Measurements from ENCODE around the gene INCENP.

INCENP gene

DNA sequence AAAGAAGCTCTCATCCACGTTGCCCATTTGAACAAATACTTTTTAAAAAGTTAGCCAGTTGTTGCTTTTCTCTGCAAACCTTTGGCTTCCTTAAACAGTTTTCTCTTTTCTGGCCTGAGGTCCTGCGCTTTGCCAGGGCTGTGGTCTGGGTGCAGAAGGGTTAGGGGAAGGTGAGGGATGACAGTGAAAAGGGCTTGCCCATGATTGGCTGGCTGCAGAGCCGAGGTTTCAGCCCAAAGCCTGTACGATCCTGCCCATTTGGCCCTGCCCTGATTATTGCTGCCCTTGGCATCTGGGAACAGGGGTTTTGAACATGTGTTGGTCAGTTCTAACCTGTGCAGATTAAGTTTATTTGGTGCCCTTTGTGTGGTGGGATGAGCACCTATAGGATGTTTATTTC is 1.5 kb downstream of the INCENP start:
- DNase-seq = no peak

DNA sequence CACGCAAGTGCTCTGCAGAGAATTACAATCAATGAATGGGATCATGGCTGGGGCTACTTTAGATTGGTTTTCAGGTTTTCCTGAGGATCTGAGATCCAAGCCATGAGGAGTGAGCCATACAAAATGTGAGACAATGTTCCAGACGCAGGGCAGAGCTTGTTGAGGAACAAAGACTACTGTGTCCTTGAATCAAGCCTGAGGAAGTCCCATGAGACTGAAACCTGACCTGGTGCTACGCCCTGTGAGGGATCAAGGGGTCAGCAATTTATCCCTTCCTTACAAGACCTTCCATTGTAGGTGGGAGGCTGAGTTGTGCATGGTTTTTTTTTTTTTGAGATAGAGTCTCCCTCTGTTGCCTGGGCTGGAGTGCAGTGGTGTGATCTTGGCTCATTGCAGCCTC is 2.1 kb downstream of the INCENP start:
- DNase-seq = no peak

DNA sequence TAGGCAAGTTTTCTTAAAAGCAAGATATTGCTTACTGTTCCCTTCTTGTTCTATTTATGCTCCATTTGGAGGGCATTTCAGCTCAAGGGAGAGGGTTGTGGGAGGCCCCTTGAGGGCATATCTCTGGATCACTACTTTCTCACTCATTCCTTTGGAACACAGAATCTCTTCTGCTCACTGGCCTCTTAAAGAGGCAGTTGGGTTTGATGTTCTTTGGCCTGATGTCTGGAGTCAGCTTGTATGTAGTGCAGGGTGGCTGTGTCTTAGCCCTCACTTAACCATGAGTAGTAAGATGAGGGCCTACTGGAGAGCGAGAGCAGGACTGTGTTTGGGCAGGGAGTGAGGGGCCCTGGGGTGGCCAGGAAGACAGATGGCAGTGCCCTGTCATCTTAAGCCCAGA is 3.6 kb downstream of the INCENP start:
- no peak for DNase-seq

DNA sequence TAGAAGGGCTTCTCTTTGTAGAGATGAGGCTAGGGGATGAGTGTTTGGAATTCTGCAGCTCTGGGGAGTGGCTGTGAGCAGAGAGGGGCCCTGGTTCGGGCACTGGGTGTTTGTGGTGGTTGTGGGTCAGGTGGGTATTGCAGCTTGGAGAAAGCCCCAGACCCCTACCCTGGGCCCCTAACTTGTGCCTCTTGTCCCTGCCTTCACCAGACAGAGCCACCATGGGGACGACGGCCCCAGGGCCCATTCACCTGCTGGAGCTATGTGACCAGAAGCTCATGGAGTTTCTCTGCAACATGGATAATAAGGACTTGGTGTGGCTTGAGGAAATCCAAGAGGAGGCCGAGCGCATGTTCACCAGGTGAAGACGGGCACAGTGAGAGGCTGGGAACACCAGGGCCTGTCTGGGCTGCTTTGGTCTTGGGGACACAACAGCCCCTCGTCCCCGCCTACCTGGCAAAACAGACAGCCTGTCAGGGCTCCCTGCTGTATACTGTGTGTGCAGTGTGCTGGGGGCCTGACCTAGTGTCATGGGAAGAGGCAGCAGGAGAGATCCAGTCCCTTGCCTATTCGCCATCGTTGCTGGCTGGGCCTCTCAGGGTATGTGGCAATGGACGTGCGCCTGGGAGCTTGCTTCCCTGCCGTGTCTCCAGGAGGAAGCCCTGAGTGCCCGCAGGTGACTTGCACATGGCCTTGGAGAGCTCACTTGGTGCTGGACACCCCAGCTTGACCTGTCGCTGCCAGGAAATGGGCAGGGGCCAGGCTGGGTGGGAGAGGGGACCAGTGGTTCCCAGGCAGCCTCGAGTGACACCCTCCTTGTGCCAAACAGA is 4.3 kb downstream of the INCENP start:
- DNase-seq = no peak

DNA sequence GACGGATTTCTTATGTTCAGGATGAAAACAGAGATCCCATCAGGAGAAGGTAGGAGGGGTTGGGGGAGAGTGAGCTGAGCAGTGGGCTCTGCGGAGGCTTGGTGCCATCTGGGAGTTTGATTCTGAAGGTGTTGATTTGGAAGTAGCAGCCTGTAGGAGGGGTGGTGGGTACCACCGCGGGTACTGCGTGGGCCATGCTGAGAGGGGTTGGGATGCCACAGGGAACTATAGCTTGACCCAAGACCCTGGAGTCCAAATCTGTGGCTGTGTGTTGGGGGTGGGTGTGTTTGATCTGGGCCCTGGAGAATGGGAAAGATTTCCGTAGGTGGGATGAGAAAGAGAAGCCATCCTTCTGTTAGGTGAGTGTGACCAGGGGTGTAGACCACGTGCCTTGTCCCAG is 5.0 kb downstream of the INCENP start:
- no peak for DNase-seq

DNA sequence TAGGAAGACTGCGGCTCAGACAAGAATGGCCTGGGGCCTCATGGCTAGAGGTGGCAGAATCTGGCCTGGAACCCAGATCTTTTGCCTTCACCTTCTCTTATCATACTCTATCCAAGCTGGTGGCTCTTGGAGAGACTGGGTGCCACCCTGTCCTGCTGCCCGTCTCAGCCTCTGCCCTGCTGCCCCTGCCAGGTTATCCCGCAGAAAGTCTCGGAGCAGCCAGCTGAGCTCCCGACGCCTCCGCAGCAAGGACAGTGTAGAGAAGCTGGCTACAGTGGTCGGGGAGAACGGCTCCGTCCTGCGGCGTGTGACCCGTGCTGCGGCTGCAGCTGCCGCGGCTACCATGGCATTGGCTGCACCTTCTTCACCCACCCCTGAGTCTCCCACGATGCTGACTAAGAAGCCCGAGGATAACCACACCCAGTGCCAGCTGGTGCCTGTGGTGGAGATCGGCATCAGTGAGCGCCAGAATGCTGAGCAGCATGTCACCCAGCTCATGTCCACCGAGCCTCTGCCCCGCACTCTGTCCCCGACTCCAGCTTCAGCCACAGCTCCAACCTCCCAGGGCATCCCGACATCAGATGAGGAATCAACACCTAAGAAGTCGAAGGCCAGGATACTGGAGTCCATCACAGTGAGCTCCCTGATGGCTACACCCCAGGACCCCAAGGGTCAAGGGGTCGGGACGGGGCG is 5.9 kb downstream of the INCENP start:
- no peak for DNase-seq

DNA sequence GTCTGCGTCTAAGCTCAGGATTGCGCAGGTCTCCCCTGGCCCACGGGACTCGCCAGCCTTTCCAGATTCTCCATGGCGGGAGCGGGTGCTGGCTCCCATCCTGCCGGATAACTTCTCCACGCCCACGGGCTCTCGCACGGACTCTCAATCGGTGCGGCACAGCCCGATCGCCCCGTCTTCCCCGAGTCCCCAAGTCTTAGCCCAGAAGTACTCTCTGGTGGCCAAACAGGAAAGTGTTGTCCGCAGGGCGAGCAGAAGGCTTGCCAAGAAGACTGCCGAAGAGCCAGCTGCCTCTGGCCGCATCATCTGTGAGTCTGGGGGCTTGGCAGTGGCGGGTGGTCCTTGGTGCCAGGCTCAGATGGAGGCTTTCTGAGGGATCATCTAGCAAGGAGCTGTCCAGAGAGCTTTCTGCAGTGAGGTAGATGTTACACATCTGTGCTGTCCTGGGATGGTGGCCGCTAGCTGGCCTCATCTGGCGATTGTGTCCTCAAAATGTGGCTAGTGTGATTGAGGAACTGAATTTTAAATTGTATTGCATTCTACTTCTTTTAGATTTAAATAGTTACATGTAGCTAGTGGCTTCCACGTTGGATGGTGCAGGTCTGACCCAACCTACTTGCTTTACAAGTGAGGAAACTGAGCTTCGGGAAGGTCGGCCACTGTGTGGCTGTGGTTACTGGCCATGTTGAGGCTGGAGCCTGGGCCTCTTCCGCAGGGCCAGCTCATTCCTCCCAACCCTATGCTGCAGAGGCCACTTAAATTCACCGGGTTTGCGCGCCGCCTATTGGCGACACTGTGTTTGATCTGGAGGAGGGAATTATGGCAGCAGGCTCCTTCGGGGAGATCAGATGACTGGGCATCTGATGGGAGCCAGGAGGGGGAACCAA is 6.7 kb downstream of the INCENP start:
- no peak for DNase-seq

DNA sequence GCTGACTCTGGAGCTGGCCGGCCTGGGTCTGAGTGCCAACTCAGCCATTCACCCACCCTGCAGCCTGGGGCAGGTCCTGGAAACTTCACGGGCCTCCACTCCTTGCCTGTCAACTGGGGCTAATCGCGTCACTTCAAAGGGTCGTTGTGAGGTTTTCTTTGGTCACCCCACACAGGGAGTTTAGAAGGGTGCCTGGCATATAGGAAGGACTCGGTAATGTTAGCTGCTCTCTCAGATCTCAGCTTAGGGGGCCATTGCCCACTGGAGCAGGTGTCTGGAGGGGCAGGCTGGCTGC is 7.3 kb downstream of the INCENP start:
- DNase-seq = no peak

DNA sequence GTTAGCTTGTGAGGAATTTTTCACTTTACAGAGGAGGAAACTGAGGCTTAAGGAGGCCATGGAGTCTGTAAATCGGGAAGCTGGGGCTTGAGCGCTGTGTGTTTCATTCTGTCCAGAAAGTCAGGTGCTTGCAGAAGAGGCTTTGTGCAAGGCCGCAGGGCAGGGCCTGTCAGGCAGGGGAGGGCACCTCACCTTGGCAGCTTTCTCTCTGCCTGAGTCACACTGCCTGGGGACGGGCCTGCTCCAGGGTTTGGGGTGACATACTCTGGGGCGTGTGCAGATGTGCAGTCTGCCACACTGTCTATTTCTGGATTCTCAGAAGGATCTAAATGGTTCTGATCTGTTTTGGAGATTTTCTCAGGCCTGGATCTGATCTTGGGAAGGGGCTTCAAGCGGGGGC is 8.4 kb downstream of the INCENP start:
- DNase-seq = no peak

DNA sequence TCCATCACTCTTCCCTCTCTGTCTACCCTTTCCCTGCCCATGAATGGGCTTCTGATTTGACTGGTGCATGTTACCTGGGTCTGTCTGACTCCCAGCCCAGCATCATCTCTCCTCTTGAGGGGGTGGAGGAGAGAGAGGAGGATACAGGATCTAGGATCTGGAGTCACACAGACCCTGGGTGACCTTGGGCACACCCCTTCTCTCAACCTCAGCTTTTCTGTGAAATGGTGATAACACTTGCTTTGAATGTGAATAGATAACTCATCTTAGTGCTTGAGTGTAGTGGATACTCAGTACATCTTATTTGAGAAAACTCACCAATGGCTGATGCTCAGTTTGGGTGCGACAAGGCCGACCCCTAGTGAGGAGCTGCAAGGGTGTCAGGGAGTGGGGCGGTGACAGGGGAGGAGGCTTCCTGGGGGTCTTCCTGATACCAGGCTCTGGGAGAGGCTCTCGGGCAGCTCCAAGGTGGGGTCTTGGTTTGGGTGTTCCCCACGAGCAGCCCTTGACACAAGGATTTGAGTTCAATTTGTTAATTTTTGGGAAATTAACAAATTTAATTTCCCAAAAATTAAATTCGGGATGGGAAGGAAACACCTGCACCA is 9.0 kb downstream of the INCENP start:
- DNase-seq = no peak

DNA sequence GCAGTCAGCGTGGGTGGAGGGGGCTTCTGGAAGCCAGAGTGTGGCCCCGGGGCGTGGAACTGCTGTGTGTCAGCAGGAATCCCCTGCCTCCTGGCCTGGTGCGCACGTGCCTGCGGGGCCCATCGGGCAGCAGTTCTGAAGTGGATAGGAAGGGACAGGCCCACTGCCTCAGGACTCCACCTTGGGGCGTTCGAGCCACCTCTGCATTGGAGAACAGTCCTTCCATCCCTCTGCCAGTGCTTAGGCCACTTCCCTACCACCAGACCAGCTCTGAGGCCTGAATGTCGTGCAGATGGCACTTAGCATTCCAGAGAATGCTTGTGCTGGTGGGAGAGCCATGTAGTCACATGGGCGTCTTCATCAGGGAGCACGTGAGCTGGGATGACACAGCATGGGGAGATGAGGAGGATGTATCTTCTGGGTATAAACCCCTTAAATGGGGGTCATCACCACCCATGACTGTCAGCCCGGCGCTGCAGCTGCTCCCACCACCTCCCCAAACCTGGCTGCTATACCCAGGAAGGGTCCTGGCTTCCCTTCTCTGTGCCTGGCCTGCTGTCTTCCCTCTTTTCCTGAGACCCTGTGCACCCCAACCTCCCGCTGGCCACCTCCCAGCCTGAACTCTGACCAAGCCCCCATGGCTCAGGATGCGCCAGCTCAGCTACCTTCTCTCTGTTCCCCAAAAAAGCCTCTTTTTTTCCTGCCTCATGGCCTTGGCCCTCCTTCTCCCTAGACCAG is 9.7 kb downstream of the INCENP start:
- DNase-seq = no peak

DNA sequence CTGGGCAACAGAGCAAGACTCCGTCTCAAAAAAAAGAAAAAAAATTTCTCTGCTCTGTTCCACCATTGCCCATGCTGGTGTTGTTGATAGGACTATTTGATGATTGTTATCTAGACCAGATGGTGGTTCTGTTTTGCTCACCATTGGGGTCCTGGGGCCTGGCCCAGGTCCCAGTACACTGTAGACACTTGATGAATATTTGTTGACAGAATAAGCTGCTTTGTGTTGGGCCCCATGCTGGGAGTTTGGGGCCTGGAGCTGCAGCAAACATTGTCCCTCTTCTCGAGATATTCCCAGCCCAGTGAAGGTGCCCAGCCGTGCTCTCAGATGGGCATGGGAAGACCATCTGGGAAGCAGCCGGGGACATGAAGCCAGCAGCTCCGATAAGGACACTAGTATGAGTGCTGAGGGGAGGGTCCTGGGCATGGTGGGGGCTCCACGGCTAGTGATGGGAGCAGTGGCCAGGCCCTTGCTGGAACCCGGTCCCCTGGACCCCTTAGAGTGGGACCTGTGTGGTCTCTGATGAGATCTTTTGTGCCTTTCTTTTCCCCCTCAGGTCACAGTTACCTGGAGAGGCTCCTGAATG is 13.6 kb downstream of the INCENP start:
- DNase-seq = peak; percentile 17

DNA sequence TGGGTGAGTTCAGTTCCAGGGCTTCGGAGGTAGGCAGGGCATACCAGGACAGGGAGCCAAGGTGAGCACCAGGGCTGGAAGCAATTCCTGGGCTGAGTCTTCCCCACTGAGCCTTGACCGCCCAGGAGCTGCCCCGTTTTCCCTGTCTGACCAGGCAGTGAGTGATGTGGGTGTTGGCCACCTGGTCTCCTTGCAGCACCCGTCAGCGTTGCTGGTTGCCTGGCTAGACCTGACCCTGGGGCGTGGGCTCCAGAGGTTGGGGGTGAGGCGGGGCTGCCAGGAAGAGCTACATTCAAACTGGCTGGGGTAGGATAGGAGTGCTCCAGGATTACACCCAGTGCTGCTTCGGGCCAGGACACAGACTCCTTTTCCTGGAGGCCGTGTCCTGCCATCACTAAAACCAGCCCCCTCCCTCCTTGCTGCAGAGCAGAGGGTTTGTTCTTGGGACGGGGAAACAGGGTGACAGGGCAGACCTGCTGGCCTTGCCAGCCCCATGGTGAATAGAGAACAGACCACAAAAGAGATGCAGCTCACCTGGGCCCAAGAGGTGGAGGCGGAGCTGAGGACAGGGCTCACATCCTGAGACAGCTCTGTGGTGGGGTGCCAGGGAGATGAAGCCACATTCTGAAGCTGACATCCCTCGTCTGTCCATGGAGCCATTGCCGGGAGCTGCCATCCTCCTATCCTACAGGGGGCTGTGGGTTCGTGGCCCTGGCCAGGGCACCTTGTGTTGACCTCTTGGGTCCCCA is 14.2 kb downstream of the INCENP start:
- DNase-seq = no peak

DNA sequence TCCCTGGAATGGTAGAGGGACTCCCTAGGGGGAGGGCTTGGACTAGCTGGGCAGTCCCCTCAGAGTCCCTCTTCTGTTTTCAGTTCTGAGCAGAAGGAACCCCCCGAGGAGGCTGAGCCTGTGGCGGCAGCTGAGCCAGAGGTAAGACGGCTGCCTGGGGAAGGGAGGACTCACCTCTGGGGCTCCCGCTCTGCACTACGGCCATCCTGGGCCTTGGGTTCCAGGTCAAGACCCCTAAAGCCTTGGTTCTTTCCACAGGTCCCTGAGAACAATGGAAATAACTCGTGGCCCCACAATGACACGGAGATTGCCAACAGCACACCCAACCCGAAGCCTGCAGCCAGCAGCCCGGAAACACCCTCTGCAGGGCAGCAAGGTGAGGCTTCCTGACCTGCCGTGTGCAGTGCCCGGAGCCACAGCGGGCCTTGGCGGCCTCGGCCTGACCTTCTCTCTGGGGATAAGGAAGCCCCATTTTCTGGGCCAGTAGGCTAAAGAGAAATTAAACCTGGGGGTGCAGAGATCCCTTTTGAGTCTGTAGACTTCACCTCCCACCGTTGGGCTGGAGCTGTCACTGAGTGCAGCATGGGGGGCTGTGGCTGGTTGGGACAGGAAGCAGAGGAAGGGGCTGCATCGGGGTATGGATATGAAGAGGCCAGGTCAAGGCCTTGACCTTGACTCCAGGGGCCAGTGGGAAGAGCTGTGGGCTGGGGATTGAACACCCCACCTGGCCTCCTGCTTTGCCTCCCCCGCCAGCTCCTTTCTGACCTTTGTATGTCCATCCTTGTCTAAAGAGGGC is 15.0 kb downstream of the INCENP start:
- DNase-seq = no peak

DNA sequence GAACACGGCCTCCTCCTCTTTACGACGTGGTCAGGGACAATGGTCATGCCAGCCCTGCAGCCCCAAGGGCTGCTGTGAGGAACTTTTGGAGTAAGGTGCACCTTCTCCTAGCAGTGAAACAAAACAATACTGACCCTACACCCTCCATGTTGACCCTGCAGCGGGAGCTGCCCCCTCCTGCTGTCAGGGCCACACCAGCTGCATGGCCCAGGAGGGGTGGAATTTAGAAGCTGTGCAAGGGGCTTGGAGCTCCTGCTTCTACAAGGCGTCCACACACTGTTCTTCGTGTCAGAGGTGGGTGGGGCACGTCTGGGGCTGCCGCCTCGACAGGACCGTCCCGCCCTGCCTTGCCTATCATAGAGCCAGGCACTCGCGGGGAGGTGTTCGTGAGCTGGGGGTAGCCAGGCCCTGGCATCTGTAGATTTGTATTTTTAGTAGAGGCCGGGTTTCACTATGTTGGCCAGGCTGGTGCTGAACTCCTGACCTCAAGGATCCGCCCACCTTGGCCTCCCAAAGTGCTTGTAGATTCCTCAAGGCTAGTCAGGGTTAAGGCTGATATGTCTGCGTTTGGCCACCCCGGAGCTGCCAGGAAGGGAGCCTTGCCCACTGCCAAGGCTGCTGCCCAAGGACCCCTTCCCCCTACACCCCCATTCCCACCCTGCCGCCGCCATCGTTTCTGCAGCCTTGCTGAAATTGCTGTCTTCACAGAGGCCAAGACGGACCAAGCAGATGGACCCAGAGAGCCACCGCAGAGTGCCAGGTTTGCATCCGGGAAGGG is 15.9 kb downstream of the INCENP start:
- DNase-seq = no peak

DNA sequence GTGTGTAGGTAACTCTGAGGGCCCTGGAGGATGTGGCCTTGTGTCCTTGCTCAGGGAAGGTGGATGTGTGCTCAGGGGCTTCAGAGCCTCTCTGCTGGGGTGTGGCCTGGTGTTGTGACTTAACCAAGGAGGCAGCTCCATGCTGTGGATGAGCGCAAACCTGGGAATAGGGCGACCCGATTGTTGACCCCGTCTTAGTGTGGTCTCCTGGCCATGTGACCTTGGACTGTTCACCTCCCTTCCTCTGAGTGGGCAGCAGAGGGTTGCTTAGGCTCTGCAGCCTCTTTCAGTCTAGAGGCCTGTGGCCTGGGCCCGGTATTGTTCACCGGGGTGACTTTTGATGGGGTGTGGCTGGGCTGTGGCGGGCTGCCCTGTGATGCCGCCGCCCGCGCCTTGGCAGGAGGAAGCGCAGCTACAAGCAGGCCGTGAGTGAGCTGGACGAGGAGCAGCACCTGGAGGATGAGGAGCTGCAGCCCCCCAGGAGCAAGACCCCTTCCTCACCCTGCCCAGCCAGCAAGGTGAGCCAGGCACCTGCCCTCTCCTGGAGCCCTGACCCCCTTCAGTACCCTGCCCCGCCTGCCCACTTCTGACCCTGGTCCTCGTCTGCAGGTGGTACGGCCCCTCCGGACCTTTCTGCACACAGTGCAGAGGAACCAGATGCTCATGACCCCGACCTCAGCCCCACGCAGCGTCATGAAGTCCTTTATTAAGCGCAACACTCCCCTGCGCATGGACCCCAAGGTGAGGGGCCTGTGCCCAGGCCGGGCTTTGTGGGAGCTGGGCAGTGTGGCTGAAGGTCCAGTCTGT is 16.7 kb downstream of the INCENP start:
- DNase-seq = no peak

DNA sequence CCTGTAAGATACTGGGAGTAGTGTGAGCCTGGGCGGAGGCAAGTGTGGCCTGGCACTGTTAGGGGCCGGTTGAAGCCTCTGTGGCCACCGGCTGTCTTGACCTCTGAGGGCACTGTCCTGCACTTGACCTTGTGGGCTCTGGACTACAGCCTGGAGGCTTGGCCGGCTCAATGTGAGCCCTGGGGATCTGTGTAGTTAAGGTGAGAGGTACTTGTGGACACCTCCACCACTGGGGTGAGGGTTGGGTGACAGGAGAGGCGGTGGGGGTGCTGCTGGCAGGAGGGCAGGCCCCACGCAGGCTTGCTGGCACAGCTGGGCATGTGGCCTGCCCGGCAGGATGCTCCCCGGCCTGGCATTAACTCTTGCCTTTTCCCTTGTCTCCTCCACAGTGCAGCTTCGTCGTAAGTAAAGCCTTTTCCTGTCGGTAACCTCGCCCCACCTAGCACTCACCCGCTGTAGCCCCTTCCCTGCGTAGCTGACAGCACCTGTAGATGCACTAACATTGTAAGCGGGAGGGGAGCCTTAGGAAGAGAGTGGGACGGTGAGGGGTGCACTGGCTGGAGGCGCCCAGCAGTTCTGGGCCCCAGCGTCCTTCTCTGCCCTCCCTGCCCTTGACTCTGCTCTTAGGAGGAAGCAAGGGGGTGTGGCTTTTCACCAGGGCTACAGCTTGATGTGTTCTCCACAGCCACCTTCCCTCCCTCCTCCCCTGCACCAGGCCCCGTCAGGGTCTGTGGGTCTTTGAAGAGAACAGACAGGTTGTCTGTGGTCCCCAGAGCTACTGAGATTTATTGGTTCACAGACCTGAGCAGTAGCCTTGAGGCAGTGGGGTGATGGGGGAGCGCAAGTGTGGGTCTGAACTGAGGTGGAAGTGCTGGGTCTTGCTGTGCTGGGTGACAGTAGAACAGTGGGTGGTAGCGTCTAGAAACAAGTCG is 17.6 kb downstream of the INCENP start:
- DNase-seq = no peak

DNA sequence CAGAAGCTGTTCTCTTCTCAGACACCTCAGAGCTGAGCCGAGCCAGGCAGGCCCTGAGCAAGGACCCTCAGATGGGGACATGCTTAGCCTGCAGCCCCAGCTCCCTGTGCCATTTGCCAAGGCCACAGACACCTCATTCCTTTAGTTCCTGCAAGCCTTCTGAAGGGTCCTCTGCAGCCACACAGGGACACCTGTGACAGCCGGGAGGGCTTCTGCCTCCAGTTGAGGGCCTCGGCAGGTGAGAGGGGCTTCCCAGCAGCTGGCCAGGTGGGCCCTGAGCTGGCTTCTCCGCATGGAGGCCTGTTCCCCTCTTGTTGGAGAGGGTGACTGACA is 18.2 kb downstream of the INCENP start:
- no peak for DNase-seq

All from NCI-H345 (cell line).